Measurements from ENCODE around the gene TBCD.
A peak's percentile ranks its signal among the peaks of the same experiment; 100 is the strongest.

The TBCD gene

GRCh38 chr17:82835766-82836512 is 84.1 kb downstream of the TBCD start:
- no peak for DNase-seq

- no peak for DNase-seq
These were observed 85.0 kb downstream of the TBCD start for GRCh38 chr17:82836823-82837357.

GRCh38 chr17:82837586-82838320 is 85.9 kb downstream of the TBCD start:
- DNase-seq = no peak

GRCh38 chr17:82838386-82839063 is 86.7 kb downstream of the TBCD start:
- no peak for DNase-seq

- DNase-seq = no peak
These were observed 87.9 kb downstream of the TBCD start, which contains the start of gene ZNF750 for GRCh38 chr17:82839617-82840292. ZNF750 (minus strand) TSS chr17:82840022; CDS start chr17:82832454, 7,568 bp downstream.

- no peak for DNase-seq
These were observed 88.6 kb downstream of the TBCD start for GRCh38 chr17:82840431-82840831.

GRCh38 chr17:82841921-82842596 is 90.2 kb downstream of the TBCD start:
- no peak for DNase-seq

- no peak for DNase-seq
These were observed 92.2 kb downstream of the TBCD start for GRCh38 chr17:82843904-82844680.

GRCh38 chr17:82844796-82845162 is 92.9 kb downstream of the TBCD start:
- no peak for DNase-seq

- no peak for DNase-seq
These were observed 93.4 kb downstream of the TBCD start for GRCh38 chr17:82845163-82845807.

- DNase-seq = no peak
These were observed 94.3 kb downstream of the TBCD start for GRCh38 chr17:82846061-82846691.

- peak in 1 of 2 donors; percentile 19 for DNase-seq
These were observed 96.2 kb downstream of the TBCD start for GRCh38 chr17:82848022-82848592.

- DNase-seq = no peak
These were observed 97.4 kb downstream of the TBCD start for GRCh38 chr17:82849076-82849945.

GRCh38 chr17:82851381-82851780 is 99.5 kb downstream of the TBCD start:
- no peak for DNase-seq

- DNase-seq = no peak
These were observed 102.4 kb downstream of the TBCD start for GRCh38 chr17:82854226-82854625.

- DNase-seq = no peak
These were observed 104.5 kb downstream of the TBCD start for GRCh38 chr17:82856361-82856760.

GRCh38 chr17:82858376-82859126 is 106.7 kb downstream of the TBCD start:
- DNase-seq = peak; percentile 32 to 47
